ENCODE measurements around the gene ZNF436.
A peak's percentile ranks its signal among the peaks of the same experiment; 100 is the strongest.

DNA sequence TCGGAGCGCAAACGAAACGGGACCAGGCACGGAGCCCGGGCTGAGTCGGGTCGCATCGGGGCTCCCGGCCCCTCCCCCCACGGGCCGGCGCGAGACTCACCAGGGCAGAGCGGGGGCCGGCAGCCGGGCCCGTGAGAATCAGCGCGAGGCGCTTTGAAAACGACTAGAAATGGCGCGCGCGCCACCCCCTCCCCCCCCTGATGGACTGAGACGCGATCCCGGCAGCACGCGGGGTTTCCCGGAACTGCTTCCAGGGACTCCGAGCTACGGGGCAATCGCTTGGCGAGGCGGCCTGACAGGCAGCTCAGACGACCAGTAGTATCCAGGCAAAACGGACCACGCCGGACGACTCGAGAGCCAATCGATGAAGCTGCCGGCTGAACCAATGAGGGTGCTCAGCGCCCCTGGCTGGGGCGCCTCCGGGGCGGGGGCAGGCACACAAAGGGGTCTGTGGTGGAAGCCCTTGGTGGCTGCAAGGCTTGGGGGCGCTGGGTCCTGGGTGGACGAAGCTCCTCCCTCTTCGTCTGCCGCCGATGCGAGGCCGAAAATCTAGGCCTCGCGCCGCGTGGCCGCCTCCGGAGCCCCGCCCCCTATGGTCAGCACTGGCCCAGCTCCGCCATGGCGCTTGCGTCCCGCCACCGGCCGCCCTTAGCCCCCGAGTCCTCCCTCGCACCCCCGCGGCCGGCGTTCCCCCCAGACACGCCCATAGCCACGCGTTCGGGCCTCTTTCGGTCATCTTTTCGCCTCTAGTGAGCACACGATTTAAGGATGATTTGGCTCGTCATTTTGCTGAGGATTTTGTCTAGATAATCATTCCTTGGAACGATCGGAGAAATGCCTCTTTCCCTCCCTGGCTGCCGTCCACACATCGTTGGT lies 25.3 kb downstream of the ZNF436 start, which contains the start of gene HNRNPR:
- TF ChIP-seq, protein P1, sequence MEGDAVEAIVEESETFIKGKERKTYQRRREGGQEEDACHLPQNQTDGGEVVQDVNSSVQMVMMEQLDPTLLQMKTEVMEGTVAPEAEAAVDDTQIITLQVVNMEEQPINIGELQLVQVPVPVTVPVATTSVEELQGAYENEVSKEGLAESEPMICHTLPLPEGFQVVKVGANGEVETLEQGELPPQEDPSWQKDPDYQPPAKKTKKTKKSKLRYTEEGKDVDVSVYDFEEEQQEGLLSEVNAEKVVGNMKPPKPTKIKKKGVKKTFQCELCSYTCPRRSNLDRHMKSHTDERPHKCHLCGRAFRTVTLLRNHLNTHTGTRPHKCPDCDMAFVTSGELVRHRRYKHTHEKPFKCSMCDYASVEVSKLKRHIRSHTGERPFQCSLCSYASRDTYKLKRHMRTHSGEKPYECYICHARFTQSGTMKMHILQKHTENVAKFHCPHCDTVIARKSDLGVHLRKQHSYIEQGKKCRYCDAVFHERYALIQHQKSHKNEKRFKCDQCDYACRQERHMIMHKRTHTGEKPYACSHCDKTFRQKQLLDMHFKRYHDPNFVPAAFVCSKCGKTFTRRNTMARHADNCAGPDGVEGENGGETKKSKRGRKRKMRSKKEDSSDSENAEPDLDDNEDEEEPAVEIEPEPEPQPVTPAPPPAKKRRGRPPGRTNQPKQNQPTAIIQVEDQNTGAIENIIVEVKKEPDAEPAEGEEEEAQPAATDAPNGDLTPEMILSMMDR (IDR thresholded peaks at IDR 0.05), result no peak
- peak; percentile 67; the same call in 1 of the 2 replicates for TF ChIP-seq SIN3A (IDR thresholded peaks at IDR 0.05; ENCODE audit: borderline replicate concordance, low read depth, low read length)
- TF ChIP-seq POLR2AphosphoS5 (IDR thresholded peaks at IDR 0.05; ENCODE audit: low read depth, low read length), result peak; percentile 82

Data from SK-N-SH (cell line).